ENCODE results near the gene CDC42BPB.

- no peak for TF ChIP-seq CTCF (IDR thresholded peaks at IDR 0.05)
- TF ChIP-seq POLR2A (IDR thresholded peaks at IDR 0.05; ENCODE audit: low read depth), result no peak
Observed at GRCh38 chr14:102949062-102949800, 108.1 kb downstream of the CDC42BPB start.

Data from esophagus muscularis mucosa (tissue), 3 donors.